HepG2 (cell line): ENCODE data around the gene PRPSAP1. TPM values are rescaled to one million over a fixed set of nuclear protein-coding genes. Genes with fewer than 3 reads are reported as not detected.
A peak's percentile ranks its signal among the peaks of the same experiment; 100 is the strongest.

Source experiments
- ARNTL ChIP-seq: sonication (generic); formaldehyde crosslinking; IDR thresholded peaks from 2 replicates; pipeline ENCODE4 v1.4.0; 2020; ENCODE audit warnings: mild to moderate bottlenecking, missing genetic modification reagents
- ATF1 ChIP-seq: IDR thresholded peaks from 2 replicates; pipeline ENCODE4 v1.6.1; 2016; ENCODE audit warnings: mild to moderate bottlenecking, control low read depth
- BATF2 ChIP-seq: sonication (generic); formaldehyde crosslinking; IDR thresholded peaks from 2 replicates; pipeline ENCODE4 v1.8.0; 2022; ENCODE audit warnings: mild to moderate bottlenecking, missing genetic modification reagents, moderate library complexity
- BRCA1 ChIP-seq: sonication (generic); formaldehyde crosslinking; IDR thresholded peaks from 2 replicates; pipeline ENCODE4 v1.4.0; 2020; ENCODE audit warnings: missing genetic modification reagents
- CEBPB ChIP-seq: IDR thresholded peaks from 2 replicates; pipeline ENCODE4 v1.6.1; 2011; ENCODE audit warnings: low read depth, low read length, improper control_type of control experiment, borderline replicate concordance
- ERF ChIP-seq: IDR thresholded peaks from 2 replicates; pipeline ENCODE4 v1.6.1; 2018; ENCODE audit warnings: missing biosample characterization, missing genetic modification reagents
- EZH2 ChIP-seq: conservative IDR thresholded peaks from 2 replicates; pipeline ENCODE4 v1.6.1; 2012; ENCODE audit warnings: mild to moderate bottlenecking, low read depth, low read length, moderate library complexity
- HBP1 ChIP-seq: IDR thresholded peaks from 2 replicates; pipeline ENCODE4 v1.6.1; 2016; ENCODE audit warnings: low read depth, control low read depth
- KDM5A ChIP-seq: fragments of 200-600 bp; sonication (generic); IDR thresholded peaks from 2 replicates; pipeline ENCODE4 v1.7.0; 2018; ENCODE audit warnings: antibody characterized with exemption, mild to moderate bottlenecking, low read length, borderline replicate concordance
- KLF12 ChIP-seq: sonication (generic); formaldehyde crosslinking; IDR thresholded peaks from 2 replicates; pipeline ENCODE4 v1.4.0; 2020; ENCODE audit warnings: missing genetic modification reagents, borderline replicate concordance
- MED13 ChIP-seq: sonication (generic); formaldehyde crosslinking; IDR thresholded peaks from 2 replicates; pipeline ENCODE4 v1.5.0; 2020; ENCODE audit warnings: missing genetic modification reagents
- MLLT10 ChIP-seq: sonication (generic); formaldehyde crosslinking; IDR thresholded peaks from 2 replicates; pipeline ENCODE4 v1.4.0; 2020; ENCODE audit warnings: missing genetic modification reagents
- NFE2L1 ChIP-seq: sonication (generic); formaldehyde crosslinking; IDR thresholded peaks from 2 replicates; pipeline ENCODE4 v1.4.0; 2020; ENCODE audit warnings: missing genetic modification reagents, mild to moderate bottlenecking, borderline replicate concordance
- NFYB ChIP-seq: sonication (generic); formaldehyde crosslinking; IDR thresholded peaks from 2 replicates; pipeline ENCODE4 v1.4.0; 2020; ENCODE audit warnings: missing genetic modification reagents
- PAWR ChIP-seq: sonication (generic); formaldehyde crosslinking; IDR thresholded peaks from 2 replicates; pipeline ENCODE4 v1.4.0; 2020; ENCODE audit warnings: missing genetic modification reagents, mild to moderate bottlenecking, borderline replicate concordance
- PHF21A ChIP-seq: sonication (generic); formaldehyde crosslinking; IDR thresholded peaks from 2 replicates; pipeline ENCODE4 v1.5.0; 2020; ENCODE audit warnings: mild to moderate bottlenecking, missing genetic modification reagents
- SOX13 ChIP-seq, 3 experiments: fragments of 450-650 bp in 1 of 3; sonication (generic) in 1 of 3; formaldehyde crosslinking in 1 of 3; IDR thresholded peaks in 2 of 3; conservative IDR thresholded peaks in 1 of 3; 2 replicates each; pipeline versions ENCODE4 v1.5.0 to v1.6.1; 2016 to 2020; ENCODE audit warnings: antibody characterized with exemption in 1 of 3, mild to moderate bottlenecking in 1 of 3, missing compliant biosample characterization in 1 of 3, missing genetic modification reagents in 1 of 3, moderate library complexity in 1 of 3
- SRSF1 ChIP-seq: fragments of 200-400 bp; formaldehyde crosslinking; optimal IDR thresholded peaks from 2 replicates; pipeline ENCODE3; 2017; ENCODE audit warnings: mild to moderate bottlenecking, low read depth, low read length, moderate library complexity
- ZBTB39 ChIP-seq: sonication (generic); formaldehyde crosslinking; IDR thresholded peaks from 2 replicates; pipeline ENCODE4 v1.5.0; 2020; ENCODE audit warnings: missing genetic modification reagents
- ZC3H13 ChIP-seq: sonication (generic); formaldehyde crosslinking; IDR thresholded peaks from 2 replicates; pipeline ENCODE4 v1.8.1; 2023; ENCODE audit warnings: mild to moderate bottlenecking, missing genetic modification reagents, moderate library complexity
- ZFP36 ChIP-seq: fragments of 150-350 bp; IDR thresholded peaks from 2 replicates; pipeline ENCODE4 v1.6.1; 2018; ENCODE audit warnings: borderline replicate concordance, low read length, low read depth; ENCODE audit not compliant: partially characterized antibody
- ZFP82 ChIP-seq: sonication (generic); formaldehyde crosslinking; IDR thresholded peaks from 2 replicates; pipeline ENCODE4 v1.5.1; 2020; ENCODE audit warnings: mild to moderate bottlenecking, missing genetic modification reagents, borderline replicate concordance
- ZNF292 ChIP-seq: sonication (generic); formaldehyde crosslinking; IDR thresholded peaks from 2 replicates; pipeline ENCODE4 v1.8.1; 2022; ENCODE audit warnings: mild to moderate bottlenecking, low read depth, missing genetic modification reagents, borderline replicate concordance
- ZNF430 ChIP-seq: sonication (generic); formaldehyde crosslinking; IDR thresholded peaks from 2 replicates; pipeline ENCODE4 v1.9.0; 2021; ENCODE audit warnings: mild to moderate bottlenecking, missing genetic modification reagents
- ZNF460 ChIP-seq: sonication (generic); formaldehyde crosslinking; IDR thresholded peaks from 2 replicates; pipeline ENCODE4 v1.5.1; 2020; ENCODE audit warnings: missing genetic modification reagents, mild to moderate bottlenecking, borderline replicate concordance
- ZNF549 ChIP-seq: sonication (generic); formaldehyde crosslinking; IDR thresholded peaks from 2 replicates; pipeline ENCODE4 v1.5.0; 2020; ENCODE audit warnings: missing genetic modification reagents
- ZNF570 ChIP-seq: sonication (generic); formaldehyde crosslinking; IDR thresholded peaks from 2 replicates; pipeline ENCODE4 v1.4.0; 2020; ENCODE audit warnings: mild to moderate bottlenecking, missing genetic modification reagents, borderline replicate concordance
- ZSCAN29 ChIP-seq: sonication (generic); formaldehyde crosslinking; conservative IDR thresholded peaks from 2 replicates; pipeline ENCODE4 v1.4.0; 2020; ENCODE audit warnings: mild to moderate bottlenecking, missing genetic modification reagents
- polyA plus RNA-seq, 8 experiments: library from polyadenylated mRNA; depleted of rRNA in 3 of 8; stranded (reverse) in 7 of 8; unstranded in 1 of 8; fragments of >200 nt; fragmentation: Illumina TruSeq in 4 of 8; extraction: Trizol in 4 of 8; gene quantifications; 2 replicates each; pipeline versions ENCODE4 v1.2.1 to v1.2.3, GENCODE V29; 2011 to 2016; ENCODE audit warnings: low read depth in 4 of 8, missing spikeins in 1 of 8, mixed read lengths in 1 of 8; ENCODE audit not compliant: insufficient read depth in 1 of 8
- total RNA-seq, 5 experiments: library from RNA; depleted of rRNA; stranded (reverse); fragments of >200 nt; fragmentation: Illumina TruSeq; extraction: Trizol; gene quantifications; 2 replicates each; pipeline ENCODE4 v1.2.3, GENCODE V29; 2016; ENCODE audit warnings: low read depth in 1 of 5

Gene PRPSAP1
- total and polyA plus RNA-seq, 2 of the 13 experiments (the other 11 are each of a cell fraction or from before 2014, with no cell fraction given) = 91.1 to 314 TPM

DNA sequence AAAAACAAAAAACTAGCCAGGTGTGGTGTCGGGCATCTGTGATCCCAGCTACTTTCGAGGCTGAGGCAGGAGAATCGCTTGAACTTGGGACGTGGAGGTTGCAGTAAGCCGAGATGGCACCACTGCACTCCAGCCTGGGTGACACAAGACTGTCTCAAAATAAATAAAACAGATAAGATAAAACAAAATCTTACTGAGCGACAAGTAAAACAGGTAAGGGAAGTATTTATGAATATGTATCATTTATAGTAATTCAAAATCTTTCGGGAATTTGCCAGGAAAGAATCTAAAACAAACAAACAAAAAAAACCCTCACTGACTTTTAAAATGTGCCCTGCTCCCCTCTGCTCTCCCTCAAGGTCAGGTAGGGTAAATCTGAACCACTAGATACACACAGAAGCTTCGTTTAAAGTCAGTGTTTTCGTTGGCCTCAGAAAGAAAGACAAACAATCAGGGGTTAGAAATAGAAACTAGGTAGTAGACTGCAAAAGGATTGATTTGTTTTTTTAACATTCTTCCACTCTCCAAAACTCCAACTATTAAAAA is 2.1 kb downstream of the PRPSAP1 start (continued):
- TF ChIP-seq ARNTL (CRISPR knock-in tag) (no peak; the same call in 1 of the 2 replicates), MLLT10 (CRISPR knock-in tag) (no peak), ZFP36 (no peak), HBP1 (no peak), ZNF292 (peak; percentile 83; the same call in 1 of the 2 replicates), ZSCAN29 (no peak), PAWR (CRISPR knock-in tag) (no peak), KDM5A (no peak), ERF (CRISPR knock-in tag) (no peak), BATF2 (CRISPR knock-in tag) (no peak), MED13 (CRISPR knock-in tag) (no peak; the same call in 1 of the 2 replicates), EZH2 (no peak), ZC3H13 (CRISPR knock-in tag) (no peak), SRSF1 (no peak), SOX13 (IDR thresholded peaks at IDR 0.05) (no peak), SOX13 (CRISPR knock-in tag; conservative IDR thresholded peaks at IDR 0.05 in 1 of 2, IDR thresholded peaks at IDR 0.05 in 1 of 2) (peak in 1 of 2 experiments; percentile 82; a peak in 2 of 4 replicates), ZNF460 (no peak), ZNF549 (CRISPR knock-in tag) (no peak), ZFP82 (CRISPR knock-in tag) (0 out of 2 replicates have a peak, but pooled peaks have one; percentile 19), NFYB (CRISPR knock-in tag) (no peak), ZNF430 (CRISPR knock-in tag) (no peak), CEBPB (no peak), PHF21A (CRISPR knock-in tag) (peak; percentile 78; the same call in 1 of the 2 replicates), NFE2L1 (CRISPR knock-in tag) (no peak), ZNF570 (CRISPR knock-in tag) (no peak), KLF12 (peak; percentile 65; the same call in 1 of the 2 replicates), ZBTB39 (CRISPR knock-in tag) (no peak), ATF1 (peak; percentile 29; the same call in 1 of the 2 replicates), BRCA1 (CRISPR knock-in tag) (no peak)
